ENCODE measurements around the gene PRRT4.

- no peak for TF ChIP-seq SCRT2 (tag by site-specific recombination; IDR thresholded peaks at IDR 0.05)
- TF ChIP-seq, protein P1, sequence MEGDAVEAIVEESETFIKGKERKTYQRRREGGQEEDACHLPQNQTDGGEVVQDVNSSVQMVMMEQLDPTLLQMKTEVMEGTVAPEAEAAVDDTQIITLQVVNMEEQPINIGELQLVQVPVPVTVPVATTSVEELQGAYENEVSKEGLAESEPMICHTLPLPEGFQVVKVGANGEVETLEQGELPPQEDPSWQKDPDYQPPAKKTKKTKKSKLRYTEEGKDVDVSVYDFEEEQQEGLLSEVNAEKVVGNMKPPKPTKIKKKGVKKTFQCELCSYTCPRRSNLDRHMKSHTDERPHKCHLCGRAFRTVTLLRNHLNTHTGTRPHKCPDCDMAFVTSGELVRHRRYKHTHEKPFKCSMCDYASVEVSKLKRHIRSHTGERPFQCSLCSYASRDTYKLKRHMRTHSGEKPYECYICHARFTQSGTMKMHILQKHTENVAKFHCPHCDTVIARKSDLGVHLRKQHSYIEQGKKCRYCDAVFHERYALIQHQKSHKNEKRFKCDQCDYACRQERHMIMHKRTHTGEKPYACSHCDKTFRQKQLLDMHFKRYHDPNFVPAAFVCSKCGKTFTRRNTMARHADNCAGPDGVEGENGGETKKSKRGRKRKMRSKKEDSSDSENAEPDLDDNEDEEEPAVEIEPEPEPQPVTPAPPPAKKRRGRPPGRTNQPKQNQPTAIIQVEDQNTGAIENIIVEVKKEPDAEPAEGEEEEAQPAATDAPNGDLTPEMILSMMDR (tag by site-specific recombination; IDR thresholded peaks at IDR 0.05): no peak
- TF ChIP-seq ZNF311 (tag by site-specific recombination; IDR thresholded peaks at IDR 0.05; ENCODE audit: borderline replicate concordance): no peak
- no peak for TF ChIP-seq ZBTB26 (tag by site-specific recombination; optimal IDR thresholded peaks at IDR 0.05)
- no peak for TF ChIP-seq ATF2 (tag by site-specific recombination; IDR thresholded peaks at IDR 0.05; ENCODE audit: low read depth)
- TF ChIP-seq ZBTB1 (tag by site-specific recombination; IDR thresholded peaks at IDR 0.05): no peak
These were observed 48.9 kb upstream of the PRRT4 start for GRCh38 chr7:128410451-128410753.
